GM21786 (cell line): Measurements from ENCODE around the gene SEC24C.
"Not testable (repeated sequence)": the region's sequence is repeated elsewhere in the genome, so short reads cannot be mapped to it uniquely, and the experiment has no call there.

Experiments
- ATAC-seq: cut with Tn5 transposase; IDR thresholded peaks from one replicate; pipeline ENCODE4 v1.9.1; 2021; ENCODE audit not compliant: unreplicated experiment

Gene SEC24C

GRCh38 chr10:73790886-73791625 lies 46.9 kb downstream of the SEC24C start:
- ATAC-seq = no peak

- no peak for ATAC-seq
Observed at GRCh38 chr10:73791871-73792400, 47.8 kb downstream of the SEC24C start.

- no peak for ATAC-seq
Observed at GRCh38 chr10:73793456-73793855, 49.3 kb downstream of the SEC24C start.

GRCh38 chr10:73795491-73795890 lies 51.3 kb downstream of the SEC24C start:
- not testable (repeated sequence) for ATAC-seq

GRCh38 chr10:73796035-73796434 lies 51.9 kb downstream of the SEC24C start:
- ATAC-seq = not testable (repeated sequence)

- ATAC-seq = no peak
Observed at GRCh38 chr10:73796766-73797165, 52.6 kb downstream of the SEC24C start.

GRCh38 chr10:73797324-73798025 lies 53.3 kb downstream of the SEC24C start:
- no peak for ATAC-seq

- ATAC-seq = no peak
Observed at GRCh38 chr10:73798087-73798486, 53.9 kb downstream of the SEC24C start.

GRCh38 chr10:73798927-73799560 lies 54.9 kb downstream of the SEC24C start:
- no peak for ATAC-seq

GRCh38 chr10:73799899-73800559 lies 55.9 kb downstream of the SEC24C start:
- ATAC-seq = no peak

GRCh38 chr10:73800560-73801252 lies 56.5 kb downstream of the SEC24C start:
- no peak for ATAC-seq

- ATAC-seq = no peak
Observed at GRCh38 chr10:73801253-73801590, 57.0 kb downstream of the SEC24C start.

GRCh38 chr10:73802276-73802991 lies 58.3 kb downstream of the SEC24C start:
- ATAC-seq = no peak

GRCh38 chr10:73803680-73804286 lies 59.6 kb downstream of the SEC24C start:
- ATAC-seq = peak; percentile 81

- ATAC-seq = no peak
Observed at GRCh38 chr10:73806176-73806950, 62.2 kb downstream of the SEC24C start.

GRCh38 chr10:73807471-73807870 lies 63.3 kb downstream of the SEC24C start:
- no peak for ATAC-seq

GRCh38 chr10:73808021-73808815 lies 64.0 kb downstream of the SEC24C start:
- ATAC-seq = no peak
